ENCODE measurements around the gene MGMT. TPM values are rescaled to one million over a fixed set of nuclear protein-coding genes. Genes with fewer than 3 reads are reported as not detected.

MGMT gene
- total RNA-seq, 2 donors from 2014 or later, result 28.6 to 33.7 TPM

GRCh38 chr10:129520440-129521080 lies 53.5 kb downstream of the MGMT start:
- WGBS, 2 experiments (ENCODE audit: insufficient coverage in 1 of 2, insufficient read length in 1 of 2), result 95 to 97% methylated on average over 7 to 26 of the region's 26 CpGs
- no peak overlapping the region for H3K9ac ChIP-seq (ENCODE audit: extremely low read depth, low read length, poor library complexity, severe bottlenecking)
- H3K9me3 Mint-ChIP-seq, result peaks cover 14% of the 10 kb centered on the region
- H3K4me1 Mint-ChIP-seq, result peaks cover 15% of the 10 kb centered on the region
- H3K36me3 Mint-ChIP-seq (ENCODE audit: low read depth), result peaks cover 12% of the 10 kb centered on the region
- H3K4me3 Mint-ChIP-seq, result no peak overlapping the region
- no peaks in the 10 kb centered on the region for H3K36me3 ChIP-seq (ENCODE audit: control insufficient read depth, insufficient read depth, low read length)
- no peak for TF ChIP-seq CTCF (conservative IDR thresholded peaks at IDR 0.05)
- no peak overlapping the region for H3K27ac Mint-ChIP-seq
- no peak overlapping the region for H3K27ac ChIP-seq (ENCODE audit: low read depth, low read length)
- H3K4me3 ChIP-seq (ENCODE audit: low read length), result no peak overlapping the region
- DNase-seq, result no peak
- H3K27me3 Mint-ChIP-seq (ENCODE audit: insufficient read depth), result no peaks in the 10 kb centered on the region
- H3K4me1 ChIP-seq (ENCODE audit: control insufficient read depth, insufficient read depth, low read length), result peaks cover 8% of the 10 kb centered on the region
- H3K27me3 ChIP-seq (ENCODE audit: control insufficient read depth, insufficient read depth, low read length, poor library complexity, severe bottlenecking), result no peaks in the 10 kb centered on the region
- no peaks in the 10 kb centered on the region for H3K9me3 ChIP-seq (ENCODE audit: control insufficient read depth, low read length)

DNA sequence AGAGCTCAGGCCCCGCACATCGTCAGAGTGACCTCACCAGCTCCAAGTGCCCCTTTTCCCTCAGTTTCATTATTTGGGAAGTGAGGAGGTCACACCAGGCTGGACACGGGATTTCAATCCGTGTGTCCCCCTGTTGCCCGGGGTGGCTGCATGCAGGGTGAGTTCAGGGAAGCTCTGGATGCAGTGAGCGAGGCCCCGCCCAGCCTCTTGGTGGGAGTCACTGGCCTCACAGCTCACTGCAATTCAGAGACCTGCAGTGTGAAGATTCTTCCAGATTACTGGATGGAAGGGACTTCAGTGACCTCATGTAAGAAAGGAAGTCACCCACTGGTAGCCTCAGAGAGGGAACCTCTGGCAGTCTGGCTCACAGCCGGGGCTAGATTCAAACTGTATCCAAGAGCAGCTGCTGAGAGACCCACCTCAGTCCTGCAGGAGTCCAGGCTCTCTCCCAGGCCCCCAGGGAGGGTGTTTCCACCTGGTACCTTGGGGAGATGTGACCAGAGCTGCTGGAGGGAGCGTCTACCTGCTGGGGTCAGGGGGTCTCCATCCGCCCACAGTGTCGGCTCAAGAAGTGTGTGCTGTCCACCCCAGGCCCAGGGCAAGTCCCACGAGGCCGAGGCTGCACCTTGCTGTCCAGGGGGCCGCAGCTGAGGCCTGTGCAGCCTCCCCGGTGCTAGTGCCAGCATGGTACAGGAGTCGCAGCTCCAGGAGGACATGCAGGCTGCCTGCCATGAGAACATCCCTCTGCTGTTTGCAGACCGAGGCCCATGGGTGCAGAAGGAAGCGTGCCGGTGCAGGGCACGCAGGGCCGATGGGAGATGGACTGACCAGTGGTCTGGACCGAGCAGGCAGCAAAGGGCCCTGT lies 54.4 kb downstream of the MGMT start:
- no peaks in the 10 kb centered on the region for H3K36me3 ChIP-seq (ENCODE audit: control insufficient read depth, insufficient read depth, low read length)
- Mint-ChIP-seq H3K4me1 (peaks cover 15% of the 10 kb centered on the region), H3K4me3 (no peak overlapping the region), H3K27ac (no peak overlapping the region), H3K27me3 (ENCODE audit: insufficient read depth) (no peaks in the 10 kb centered on the region), H3K9me3 (peaks cover 14% of the 10 kb centered on the region), H3K36me3 (ENCODE audit: low read depth) (peaks cover 12% of the 10 kb centered on the region)
- H3K9ac ChIP-seq (ENCODE audit: extremely low read depth, low read length, poor library complexity, severe bottlenecking), result no peak overlapping the region
- WGBS, 2 experiments (ENCODE audit: insufficient coverage in 1 of 2, insufficient read length in 1 of 2), result 92 to 93% methylated on average over 18 to 22 of the region's 22 CpGs
- no peaks in the 10 kb centered on the region for H3K27me3 ChIP-seq (ENCODE audit: control insufficient read depth, insufficient read depth, low read length, poor library complexity, severe bottlenecking)
- H3K4me3 ChIP-seq (ENCODE audit: low read length), result no peak overlapping the region
- peak; percentile 64 for DNase-seq
- no peak overlapping the region for H3K27ac ChIP-seq (ENCODE audit: low read depth, low read length)
- no peak for TF ChIP-seq CTCF (conservative IDR thresholded peaks at IDR 0.05)
- peaks cover 8% of the 10 kb centered on the region for H3K4me1 ChIP-seq (ENCODE audit: control insufficient read depth, insufficient read depth, low read length)
- H3K9me3 ChIP-seq (ENCODE audit: control insufficient read depth, low read length), result no peaks in the 10 kb centered on the region

- Mint-ChIP-seq H3K9me3 (peaks cover 14% of the 10 kb centered on the region), H3K4me3 (no peak overlapping the region), H3K36me3 (ENCODE audit: low read depth) (peaks cover 14% of the 10 kb centered on the region), H3K27me3 (ENCODE audit: insufficient read depth) (no peaks in the 10 kb centered on the region), H3K4me1 (peaks cover 15% of the 10 kb centered on the region), H3K27ac (no peak overlapping the region)
- H3K4me3 ChIP-seq (ENCODE audit: low read length), result no peak overlapping the region
- H3K9ac ChIP-seq (ENCODE audit: extremely low read depth, low read length, poor library complexity, severe bottlenecking), result no peak overlapping the region
- no peak overlapping the region for H3K27ac ChIP-seq (ENCODE audit: low read depth, low read length)
- no peaks in the 10 kb centered on the region for H3K36me3 ChIP-seq (ENCODE audit: control insufficient read depth, insufficient read depth, low read length)
- no peak for TF ChIP-seq CTCF (conservative IDR thresholded peaks at IDR 0.05)
- peaks cover 8% of the 10 kb centered on the region for H3K4me1 ChIP-seq (ENCODE audit: control insufficient read depth, insufficient read depth, low read length)
- H3K27me3 ChIP-seq (ENCODE audit: control insufficient read depth, insufficient read depth, low read length, poor library complexity, severe bottlenecking), result no peaks in the 10 kb centered on the region
- peak; percentile 80 for DNase-seq
- 90 to 94% methylated on average over 3 to 7 of the region's 7 CpGs for WGBS, 2 experiments (ENCODE audit: insufficient coverage in 1 of 2, insufficient read length in 1 of 2)
- no peaks in the 10 kb centered on the region for H3K9me3 ChIP-seq (ENCODE audit: control insufficient read depth, low read length)
These were observed 55.1 kb downstream of the MGMT start for GRCh38 chr10:129522041-129522585.

Data from endodermal cell (in vitro differentiated cells).